HG02610 (cell line): ENCODE measurements around the gene DYRK3.
A peak's percentile ranks its signal among the peaks of the same experiment; 100 is the strongest.

Source experiments
- ATAC-seq: cut with Tn5 transposase; IDR thresholded peaks from one replicate; pipeline ENCODE4 v1.9.1; 2021; ENCODE audit warnings: mild to moderate bottlenecking, moderate library complexity; ENCODE audit not compliant: unreplicated experiment

Gene DYRK3

GRCh38 chr1:206681359-206681758, 46.0 kb downstream of the DYRK3 start:
- no peak for ATAC-seq

DNA sequence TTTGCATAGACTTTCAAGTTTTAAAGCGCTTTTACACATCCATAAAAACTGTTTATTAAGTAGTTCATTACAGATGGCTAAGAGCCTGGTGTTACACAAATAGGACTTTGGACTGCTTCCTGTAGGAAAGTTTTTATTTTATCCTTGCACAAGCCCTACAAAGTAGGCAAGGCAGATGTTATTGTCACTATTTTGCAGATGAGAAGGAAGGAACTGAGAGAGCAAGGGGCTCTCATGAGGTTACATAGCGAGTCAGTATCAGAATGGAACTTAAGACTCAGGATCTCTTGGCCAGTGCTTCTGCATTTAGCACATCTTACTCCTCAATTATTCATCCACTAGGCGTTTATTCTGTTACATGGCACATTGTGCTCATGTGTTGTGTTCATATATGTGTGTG, 46.8 kb downstream of the DYRK3 start:
- no peak for ATAC-seq

- no peak for ATAC-seq
Observed at GRCh38 chr1:206683313-206683712, 48.0 kb downstream of the DYRK3 start.

GRCh38 chr1:206684003-206684402, 48.7 kb downstream of the DYRK3 start:
- ATAC-seq = no peak

GRCh38 chr1:206684478-206685333, 49.4 kb downstream of the DYRK3 start, which contains the start of gene MAPKAPK2:
MAPKAPK2 (plus strand) TSS chr1:206684905; CDS start chr1:206685230, 325 bp downstream.
- peak; percentile 26 for ATAC-seq

- ATAC-seq = peak; percentile 31
Observed at GRCh38 chr1:206685334-206685768, 50.0 kb downstream of the DYRK3 start.

DNA sequence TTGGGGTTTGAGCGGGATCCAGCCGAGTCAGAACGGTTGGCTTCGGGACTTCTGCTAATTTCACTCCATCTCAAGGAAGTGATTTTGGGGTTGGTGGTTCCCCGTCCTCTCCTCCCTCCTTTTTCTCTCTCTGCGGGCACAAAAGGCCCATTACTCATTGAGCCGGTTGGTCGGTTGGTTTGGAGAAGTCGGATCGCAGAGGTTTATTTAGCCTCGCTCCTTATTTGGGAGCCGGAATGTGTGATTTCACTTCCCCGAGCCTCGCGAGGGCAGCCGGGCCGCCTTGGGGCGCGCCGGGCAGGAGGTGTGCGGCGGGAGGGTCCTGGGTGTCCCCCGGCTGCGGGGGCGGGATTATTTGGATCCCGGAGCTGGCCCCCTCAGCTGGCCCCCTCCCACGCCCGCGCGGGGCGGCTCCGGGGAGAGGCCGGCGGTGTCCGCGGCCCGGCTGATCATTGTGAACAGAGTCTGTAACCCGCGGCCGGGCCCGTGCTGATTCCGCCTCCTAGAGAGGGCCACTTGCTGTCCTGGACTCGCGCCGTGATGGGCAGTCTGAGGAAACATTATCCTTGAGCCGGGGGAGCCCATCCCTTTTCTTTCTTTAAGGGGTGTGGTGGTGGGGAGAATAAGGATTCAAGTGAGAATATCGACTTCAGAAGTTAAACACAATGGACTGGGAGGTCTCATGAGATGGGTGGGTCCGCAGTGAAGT, 50.6 kb downstream of the DYRK3 start:
- peak; percentile 22 for ATAC-seq

DNA sequence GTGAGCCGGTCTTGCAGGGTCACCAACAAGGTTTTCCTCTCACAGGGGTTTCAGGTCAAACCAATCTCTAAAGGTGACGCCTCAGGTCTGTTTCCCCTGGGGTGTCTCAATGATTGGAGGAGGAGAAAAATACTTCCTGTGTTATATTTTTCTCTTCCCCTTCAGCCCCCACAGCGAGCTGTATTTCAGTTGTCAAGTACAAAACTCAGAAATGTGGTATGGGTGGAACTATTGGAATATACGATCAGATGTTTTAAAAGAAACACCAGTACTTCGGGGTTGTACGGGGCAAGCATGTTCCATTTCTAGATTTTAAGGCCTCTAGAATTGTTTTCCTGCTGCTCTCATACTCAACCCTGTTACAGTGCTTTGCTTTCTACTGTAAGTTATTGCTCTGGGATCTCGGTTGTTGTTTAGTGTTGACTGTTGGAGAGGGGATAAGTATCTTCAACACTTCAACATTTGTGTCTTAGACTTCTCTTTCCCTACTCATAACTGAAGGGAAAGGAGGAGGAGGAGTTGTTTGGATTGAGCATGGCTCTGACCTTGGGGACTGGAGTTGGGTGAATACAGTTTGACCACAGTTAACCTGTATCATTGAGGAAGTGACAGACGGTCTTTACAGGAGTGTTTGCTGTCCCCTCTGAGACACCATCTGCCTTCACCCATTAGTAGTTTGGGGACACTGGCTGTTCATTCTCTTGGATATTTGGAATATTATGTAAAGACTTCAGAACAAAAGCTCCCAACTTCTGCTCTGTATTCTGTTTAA, 51.3 kb downstream of the DYRK3 start:
- no peak for ATAC-seq

- ATAC-seq = no peak
Observed at GRCh38 chr1:206687251-206687914, 52.0 kb downstream of the DYRK3 start.

- no peak for ATAC-seq
Observed at GRCh38 chr1:206687915-206688442, 52.6 kb downstream of the DYRK3 start.

GRCh38 chr1:206690516-206690915, 55.2 kb downstream of the DYRK3 start:
- ATAC-seq = no peak

DNA sequence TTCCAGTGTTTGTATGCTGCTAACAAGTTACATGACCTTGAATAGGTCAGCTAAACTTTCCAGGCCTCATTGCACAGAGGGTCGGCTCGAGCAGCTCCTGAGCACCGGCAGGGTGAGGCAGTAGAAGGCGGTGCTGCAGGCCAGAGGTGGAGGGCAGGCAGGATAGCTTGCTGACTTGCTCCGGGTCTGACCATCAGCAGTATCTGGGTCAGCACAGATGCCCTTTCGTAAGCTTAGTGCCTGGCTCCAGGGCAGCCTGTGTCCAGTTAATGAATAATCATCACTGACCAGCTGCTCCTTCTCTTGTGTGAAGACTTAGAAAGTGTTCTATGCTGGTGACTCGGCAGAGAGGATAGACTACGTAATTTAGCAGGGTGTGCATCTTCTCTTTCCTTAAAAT, 56.3 kb downstream of the DYRK3 start:
- no peak for ATAC-seq

DNA sequence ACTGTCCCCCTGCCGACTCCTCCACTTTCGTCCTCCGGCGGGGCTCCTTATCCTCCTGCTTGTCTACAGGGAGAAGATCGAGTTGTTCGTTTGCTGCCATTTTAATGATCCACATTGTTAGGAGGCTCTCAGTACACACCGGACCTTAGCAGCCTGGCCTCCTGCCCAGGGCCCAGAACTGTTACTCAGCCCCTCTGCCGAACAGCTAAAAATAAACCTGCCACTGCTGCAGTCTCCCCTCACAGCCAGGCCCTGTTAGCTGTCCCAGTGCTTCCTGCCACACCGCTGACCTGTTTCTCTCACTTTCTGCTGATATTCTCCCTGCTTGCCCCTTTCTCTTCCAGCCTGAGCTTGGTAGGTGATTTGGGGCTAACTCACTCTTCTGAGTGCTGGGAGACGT, 57.7 kb downstream of the DYRK3 start:
- ATAC-seq = no peak

- no peak for ATAC-seq
Observed at GRCh38 chr1:206693592-206693991, 58.3 kb downstream of the DYRK3 start.

DNA sequence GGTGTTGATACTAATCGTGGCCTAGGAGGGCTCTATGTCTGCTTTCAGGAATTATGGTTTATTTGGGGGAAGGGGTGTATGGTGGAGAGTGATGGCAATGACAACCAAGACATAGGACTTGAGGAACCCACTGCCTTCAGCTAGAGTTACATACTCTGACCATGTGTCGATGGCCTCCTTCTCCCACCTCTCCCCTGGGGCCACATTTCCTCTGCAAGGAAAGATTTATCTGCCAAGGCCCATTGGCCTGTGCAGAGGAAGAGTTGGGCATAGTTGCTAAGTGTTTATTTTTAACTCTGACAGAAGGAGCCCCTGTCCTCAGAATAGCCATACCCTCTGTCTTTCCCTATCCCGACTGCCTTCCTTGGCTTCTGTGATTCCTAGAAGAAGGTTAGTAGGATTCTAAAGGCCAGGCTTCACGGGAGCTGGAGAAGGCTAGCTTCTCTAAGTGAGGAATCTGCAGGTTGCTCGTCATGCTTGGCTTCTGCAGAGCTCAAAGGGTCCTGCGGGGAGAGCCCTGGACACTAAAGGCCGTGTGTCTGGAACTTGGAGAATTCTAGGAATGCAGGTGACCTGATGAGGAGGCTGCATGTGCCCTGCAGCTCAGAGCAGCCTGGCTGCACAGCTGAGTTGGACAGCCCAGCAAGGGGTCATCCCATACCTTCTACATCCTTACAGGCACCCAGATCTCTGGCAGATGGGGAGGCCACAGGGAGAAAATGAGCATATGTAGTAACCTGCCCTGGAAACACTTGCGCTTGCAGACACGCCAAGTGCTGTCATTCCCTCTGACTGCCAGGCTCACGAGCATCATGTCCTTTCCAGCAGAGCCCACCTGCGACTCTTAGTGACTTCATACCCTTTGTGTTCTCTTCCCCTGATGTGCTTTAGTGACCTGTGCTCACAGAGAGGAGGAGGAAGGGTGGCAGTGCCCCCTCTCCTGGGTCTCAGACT, 59.1 kb downstream of the DYRK3 start:
- ATAC-seq = no peak

- no peak for ATAC-seq
Observed at GRCh38 chr1:206695733-206696132, 60.4 kb downstream of the DYRK3 start.

DNA sequence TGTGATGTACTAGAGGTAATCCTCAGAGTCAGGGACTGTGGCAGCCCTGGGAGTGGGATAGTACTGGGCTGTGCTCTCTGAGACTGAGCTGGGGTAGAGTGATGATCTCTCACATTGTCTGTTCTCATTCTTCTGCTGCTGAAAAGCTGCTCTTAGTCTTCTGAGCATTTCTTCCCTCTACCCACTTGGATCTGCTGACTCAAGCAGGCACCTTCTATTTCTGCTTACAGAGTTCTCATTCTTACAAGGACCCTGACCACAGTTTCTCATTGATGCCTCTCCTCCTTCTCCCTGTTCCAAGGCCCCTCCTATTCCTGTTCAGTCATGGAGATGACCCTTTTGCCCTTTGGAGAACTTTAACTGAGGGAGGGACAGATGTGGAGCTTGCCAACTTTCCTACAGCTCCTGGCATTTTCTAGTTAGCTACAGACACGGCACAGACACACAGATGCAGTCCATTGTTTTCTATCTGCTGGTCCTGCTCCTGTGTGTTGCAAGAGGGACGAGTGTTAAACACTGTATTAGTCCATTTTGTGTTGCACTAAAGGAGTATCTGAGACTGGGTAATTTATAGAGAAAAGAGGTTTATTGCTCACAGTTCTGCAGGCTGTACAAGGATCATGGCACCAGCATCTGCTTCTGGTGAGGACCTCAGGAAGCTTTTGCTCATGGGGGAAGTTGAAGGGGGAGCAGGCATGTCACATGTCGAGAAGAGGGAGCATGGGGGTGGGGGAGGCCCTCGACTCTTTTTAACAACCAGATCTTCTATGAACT, 61.7 kb downstream of the DYRK3 start:
- ATAC-seq = peak; percentile 27

- no peak for ATAC-seq
Observed at GRCh38 chr1:206698011-206698410, 62.7 kb downstream of the DYRK3 start.
